ENCODE results near the gene ANKDD1B.
A peak's percentile ranks its signal among the peaks of the same experiment; 100 is the strongest.
"Not testable (repeated sequence)": the region's sequence is repeated elsewhere in the genome, so short reads cannot be mapped to it uniquely, and the experiment has no call there.

The ANKDD1B gene

GRCh38 chr5:75611311-75612225 is at the start of gene ANKDD1B:
TSS of gene ANKDD1B (plus strand) at chr5:75611453. CDS start at chr5:75611635, 182 bp downstream.
- DNase-seq (ENCODE audit: low spot score): peak; percentile 55

- not testable (repeated sequence) for DNase-seq (ENCODE audit: low spot score)
These were observed 45.1 kb upstream of the ANKDD1B start for GRCh38 chr5:75565991-75566709.

- DNase-seq (ENCODE audit: low spot score): no peak
These were observed 44.4 kb upstream of the ANKDD1B start for GRCh38 chr5:75566710-75567309.

GRCh38 chr5:75567710-75568109 is 43.5 kb upstream of the ANKDD1B start:
- no peak for DNase-seq (ENCODE audit: low spot score)

GRCh38 chr5:75568202-75568601 is 43.1 kb upstream of the ANKDD1B start:
- no peak for DNase-seq (ENCODE audit: low spot score)

GRCh38 chr5:75571547-75571946 is 39.7 kb upstream of the ANKDD1B start:
- DNase-seq (ENCODE audit: low spot score): no peak

- no peak for DNase-seq (ENCODE audit: low spot score)
These were observed 36.5 kb upstream of the ANKDD1B start for GRCh38 chr5:75574791-75575190.

- DNase-seq (ENCODE audit: low spot score): not testable (repeated sequence)
These were observed 33.0 kb upstream of the ANKDD1B start for GRCh38 chr5:75578280-75578679.

- no peak for DNase-seq (ENCODE audit: low spot score)
These were observed 26.6 kb upstream of the ANKDD1B start for GRCh38 chr5:75584641-75585040.

GRCh38 chr5:75588666-75589065 is 22.6 kb upstream of the ANKDD1B start:
- no peak for DNase-seq (ENCODE audit: low spot score)

GRCh38 chr5:75600535-75600934 is 10.7 kb upstream of the ANKDD1B start:
- no peak for DNase-seq (ENCODE audit: low spot score)

GRCh38 chr5:75601567-75601966 is 9.7 kb upstream of the ANKDD1B start:
- no peak for DNase-seq (ENCODE audit: low spot score)

- DNase-seq (ENCODE audit: low spot score): no peak
These were observed 9.3 kb upstream of the ANKDD1B start for GRCh38 chr5:75601996-75602395.

- DNase-seq (ENCODE audit: low spot score): no peak
These were observed 7.9 kb upstream of the ANKDD1B start for GRCh38 chr5:75603371-75603770.

GRCh38 chr5:75603821-75604220 is 7.4 kb upstream of the ANKDD1B start:
- no peak for DNase-seq (ENCODE audit: low spot score)

GRCh38 chr5:75607341-75607740 is 3.9 kb upstream of the ANKDD1B start:
- DNase-seq (ENCODE audit: low spot score): not testable (repeated sequence)

GRCh38 chr5:75608870-75609269 is 2.4 kb upstream of the ANKDD1B start:
- no peak for DNase-seq (ENCODE audit: low spot score)

GRCh38 chr5:75610201-75610600 is 1.1 kb upstream of the ANKDD1B start:
- DNase-seq (ENCODE audit: low spot score): no peak

GRCh38 chr5:75610859-75611310 is 368 bp upstream of the ANKDD1B start:
- DNase-seq (ENCODE audit: low spot score): not testable (repeated sequence)

GRCh38 chr5:75612226-75612569 is 945 bp downstream of the ANKDD1B start:
- DNase-seq (ENCODE audit: low spot score): peak; percentile 47

- DNase-seq (ENCODE audit: low spot score): no peak
These were observed 1.6 kb downstream of the ANKDD1B start for GRCh38 chr5:75612901-75613300.

GRCh38 chr5:75614176-75614575 is 2.9 kb downstream of the ANKDD1B start:
- no peak for DNase-seq (ENCODE audit: low spot score)
